ENCODE measurements around the gene IGFBP6.

Gene IGFBP6

DNA sequence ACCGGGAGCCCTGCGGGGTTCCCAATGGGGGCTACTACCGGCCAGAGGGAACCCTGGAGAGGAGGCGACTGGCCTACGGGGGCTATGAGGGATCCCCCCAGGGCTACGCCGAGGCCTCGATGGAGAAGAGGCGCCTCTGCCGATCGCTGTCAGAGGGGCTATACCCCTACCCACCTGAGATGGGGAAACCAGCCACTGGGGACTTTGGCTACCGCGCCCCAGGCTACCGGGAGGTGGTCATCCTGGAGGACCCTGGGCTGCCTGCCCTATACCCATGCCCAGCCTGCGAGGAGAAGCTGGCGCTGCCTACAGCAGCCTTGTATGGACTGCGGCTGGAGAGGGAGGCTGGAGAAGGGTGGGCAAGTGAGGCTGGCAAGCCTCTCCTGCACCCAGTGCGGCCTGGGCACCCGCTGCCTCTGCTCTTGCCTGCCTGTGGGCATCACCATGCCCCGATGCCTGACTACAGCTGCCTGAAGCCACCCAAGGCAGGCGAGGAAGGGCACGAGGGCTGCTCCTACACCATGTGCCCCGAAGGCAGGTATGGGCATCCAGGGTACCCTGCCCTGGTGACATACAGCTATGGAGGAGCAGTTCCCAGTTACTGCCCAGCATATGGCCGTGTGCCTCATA lies 37.9 kb upstream of the IGFBP6 start:
- no peak for DNase-seq (ENCODE audit: low read depth in 2 of 2)

DNA sequence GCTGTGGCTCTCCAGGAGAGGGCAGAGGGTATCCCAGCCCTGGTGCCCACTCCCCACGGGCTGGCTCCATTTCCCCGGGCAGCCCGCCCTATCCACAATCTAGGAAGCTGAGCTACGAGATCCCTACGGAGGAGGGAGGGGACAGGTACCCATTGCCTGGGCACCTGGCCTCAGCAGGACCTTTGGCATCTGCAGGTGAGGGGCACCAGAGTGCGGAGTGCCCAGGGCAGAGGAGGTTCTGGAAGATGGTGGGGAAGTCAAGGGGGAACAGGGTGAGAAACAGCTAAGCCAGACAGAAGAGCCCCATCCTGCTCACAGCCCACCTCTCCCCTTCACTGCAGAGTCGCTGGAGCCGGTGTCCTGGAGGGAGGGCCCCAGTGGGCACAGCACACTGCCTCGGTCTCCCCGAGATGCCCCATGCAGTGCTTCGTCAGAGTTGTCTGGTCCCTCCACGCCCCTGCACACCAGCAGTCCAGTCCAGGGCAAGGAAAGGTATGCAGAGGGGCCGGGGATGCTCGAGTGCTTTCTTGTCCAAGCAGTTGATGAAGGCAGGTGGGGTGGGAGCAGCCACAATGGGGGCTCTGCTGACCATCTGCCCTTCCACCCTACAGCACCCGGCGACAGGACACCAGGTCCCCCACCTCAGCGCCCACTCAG lies 37.3 kb upstream of the IGFBP6 start:
- no peak for DNase-seq (ENCODE audit: low read depth in 2 of 2)

DNA sequence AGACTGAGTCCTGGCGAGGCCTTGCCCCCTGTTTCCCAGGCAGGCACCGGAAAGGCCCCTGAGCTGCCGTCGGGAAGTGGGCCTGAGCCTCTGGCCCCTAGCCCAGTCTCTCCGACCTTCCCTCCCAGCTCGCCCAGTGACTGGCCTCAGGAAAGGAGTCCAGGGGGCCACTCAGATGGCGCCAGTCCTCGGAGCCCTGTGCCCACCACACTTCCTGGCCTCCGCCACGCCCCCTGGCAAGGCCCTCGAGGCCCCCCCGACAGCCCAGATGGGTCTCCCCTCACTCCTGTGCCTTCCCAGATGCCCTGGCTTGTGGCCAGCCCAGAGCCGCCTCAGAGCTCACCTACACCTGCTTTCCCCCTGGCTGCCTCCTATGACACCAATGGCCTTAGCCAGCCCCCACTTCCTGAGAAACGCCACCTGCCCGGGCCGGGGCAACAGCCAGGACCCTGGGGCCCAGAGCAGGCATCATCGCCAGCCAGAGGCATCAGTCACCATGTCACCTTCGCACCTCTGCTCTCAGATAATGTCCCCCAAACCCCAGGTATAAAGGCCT lies 36.7 kb upstream of the IGFBP6 start:
- no peak for DNase-seq (ENCODE audit: low read depth in 2 of 2)

DNA sequence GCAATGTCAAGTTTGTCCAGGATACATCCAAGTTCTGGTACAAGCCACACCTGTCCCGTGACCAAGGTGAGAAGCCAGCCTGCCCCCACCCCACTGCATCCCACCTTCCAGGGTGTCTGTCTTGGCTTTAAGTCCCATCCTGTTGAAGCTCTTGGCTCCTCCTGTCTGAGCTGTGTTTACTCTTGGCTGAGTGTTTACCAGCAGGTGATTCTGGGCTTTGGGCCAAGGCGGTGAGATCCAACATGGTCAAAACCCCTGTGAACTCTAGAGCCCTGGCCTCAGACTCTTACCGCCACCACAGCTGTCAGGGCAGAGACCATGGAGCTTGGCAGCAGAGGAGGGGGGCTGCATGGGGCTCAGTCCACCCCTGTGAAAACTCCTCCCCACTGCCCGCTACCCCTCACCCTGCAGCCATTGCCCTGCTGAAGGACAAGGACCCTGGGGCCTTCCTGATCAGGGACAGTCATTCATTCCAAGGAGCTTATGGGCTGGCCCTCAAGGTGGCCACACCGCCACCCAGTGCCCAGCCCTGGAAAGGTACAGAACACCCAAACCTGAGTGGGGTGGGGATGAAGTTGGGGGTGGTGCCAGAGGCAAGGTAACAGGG lies 36.0 kb upstream of the IGFBP6 start:
- DNase-seq (ENCODE audit: low read depth in 2 of 2): no peak

DNA sequence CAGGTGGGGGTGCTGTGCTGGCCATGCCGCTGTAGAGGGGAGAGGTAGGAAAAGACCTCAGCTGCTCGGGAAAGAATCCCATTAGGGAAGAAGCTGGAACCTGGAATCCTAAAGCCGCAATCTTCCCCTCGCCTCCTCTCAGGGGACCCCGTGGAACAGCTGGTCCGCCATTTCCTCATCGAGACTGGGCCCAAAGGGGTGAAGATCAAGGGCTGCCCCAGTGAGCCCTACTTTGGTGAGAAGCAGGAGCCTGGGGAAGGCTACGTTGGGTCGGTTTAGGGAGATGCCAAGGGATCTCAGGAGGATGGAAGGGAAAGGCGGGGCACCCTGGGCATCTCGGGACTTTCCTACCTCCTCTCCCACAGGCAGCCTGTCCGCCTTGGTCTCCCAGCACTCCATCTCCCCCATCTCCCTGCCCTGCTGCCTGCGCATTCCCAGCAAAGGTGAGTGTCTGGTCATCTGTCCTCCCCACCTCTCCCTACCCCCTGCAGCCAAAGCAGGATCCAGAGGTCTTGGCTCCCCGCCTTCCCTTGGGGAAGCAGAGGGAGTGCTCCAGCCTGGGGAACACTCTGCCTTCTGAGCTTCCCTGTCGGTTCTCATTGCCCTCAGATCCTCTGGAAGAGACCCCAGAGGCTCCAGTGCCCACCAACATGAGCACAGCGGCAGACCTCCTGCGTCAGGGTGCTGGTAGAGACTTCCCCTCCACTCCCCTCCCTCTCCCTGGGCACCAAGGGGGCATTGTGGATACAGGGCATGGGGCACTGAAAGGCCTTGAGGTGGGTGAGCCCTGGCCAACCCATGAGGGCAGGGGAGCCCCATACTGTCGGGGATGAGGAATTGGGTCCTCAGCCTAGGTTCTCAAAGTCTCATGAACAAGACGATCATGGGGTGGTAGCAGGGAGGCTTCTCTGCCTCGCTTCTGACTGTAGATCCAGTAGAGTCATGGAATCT lies 35.2 kb upstream of the IGFBP6 start:
- no peak for DNase-seq (ENCODE audit: low read depth in 2 of 2)

DNA sequence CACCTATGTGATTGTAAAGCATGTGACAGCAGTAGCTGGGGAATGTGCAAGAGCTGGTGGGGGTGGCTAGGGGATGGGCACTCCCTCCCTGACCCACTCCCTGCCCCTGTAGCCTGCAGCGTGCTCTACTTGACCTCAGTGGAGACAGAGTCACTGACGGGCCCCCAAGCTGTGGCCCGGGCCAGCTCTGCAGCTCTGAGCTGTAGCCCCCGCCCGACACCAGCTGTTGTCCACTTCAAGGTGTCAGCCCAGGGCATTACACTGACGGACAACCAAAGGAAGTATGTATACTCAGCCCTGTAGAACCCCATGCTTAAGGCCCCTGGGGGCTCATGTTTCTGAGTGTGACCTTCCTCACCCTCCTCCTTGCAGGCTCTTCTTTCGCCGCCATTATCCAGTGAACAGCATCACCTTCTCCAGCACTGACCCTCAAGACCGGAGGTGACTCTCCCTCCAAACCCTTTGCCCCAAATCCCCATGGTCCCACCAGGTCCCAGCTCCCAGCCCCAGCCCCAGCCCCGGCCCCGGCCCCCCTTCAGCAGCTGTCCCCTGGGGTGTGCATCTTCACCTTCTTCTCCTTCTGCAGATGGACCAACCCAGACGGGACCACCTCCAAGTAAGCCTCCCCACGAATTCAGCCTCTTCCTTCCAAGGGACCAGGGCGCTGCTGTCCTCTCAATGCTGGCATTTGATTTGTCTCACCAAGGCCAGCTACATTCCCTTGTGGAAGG lies 34.3 kb upstream of the IGFBP6 start:
- DNase-seq (ENCODE audit: low read depth in 2 of 2): no peak

DNA sequence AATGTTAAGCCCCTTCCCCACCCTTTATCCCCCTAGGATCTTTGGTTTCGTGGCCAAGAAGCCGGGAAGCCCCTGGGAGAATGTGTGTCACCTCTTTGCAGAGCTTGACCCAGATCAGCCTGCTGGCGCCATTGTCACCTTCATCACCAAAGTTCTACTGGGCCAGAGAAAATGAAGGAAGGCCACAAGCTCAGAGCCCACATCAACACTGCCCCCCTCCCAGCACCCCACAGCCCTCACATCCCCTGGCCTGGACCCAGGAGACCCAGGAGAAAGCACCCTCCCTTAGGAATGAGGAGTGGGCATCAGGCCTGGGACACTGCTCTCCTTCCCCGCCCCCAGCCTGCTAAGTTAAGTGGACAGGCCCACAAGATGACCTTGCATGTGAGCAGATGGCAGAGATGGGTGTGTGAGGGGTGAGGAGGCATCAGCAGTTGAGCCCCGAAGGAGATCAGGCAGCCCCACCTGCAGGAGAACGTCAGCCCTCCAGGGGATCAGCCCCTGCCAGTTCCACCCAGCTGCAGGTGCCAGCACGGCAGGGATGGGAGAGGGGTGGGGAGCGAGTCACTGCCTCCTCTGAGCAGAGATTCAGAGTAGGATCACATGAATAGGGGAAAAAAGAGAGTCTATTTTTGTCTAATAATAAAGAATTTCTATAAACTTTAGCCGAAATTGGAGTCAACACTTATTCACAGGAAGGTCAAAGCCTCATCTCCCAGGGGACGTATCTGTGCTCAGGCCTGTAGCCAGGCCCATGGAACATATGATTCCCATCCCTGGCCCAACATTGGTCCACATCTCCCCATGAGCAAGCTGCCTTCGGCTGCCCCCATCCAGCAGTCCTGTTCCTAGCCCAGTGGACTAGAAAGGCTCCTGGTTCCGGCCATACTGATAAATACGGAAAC lies 33.5 kb upstream of the IGFBP6 start:
- no peak for DNase-seq (ENCODE audit: low read depth in 2 of 2)

DNA sequence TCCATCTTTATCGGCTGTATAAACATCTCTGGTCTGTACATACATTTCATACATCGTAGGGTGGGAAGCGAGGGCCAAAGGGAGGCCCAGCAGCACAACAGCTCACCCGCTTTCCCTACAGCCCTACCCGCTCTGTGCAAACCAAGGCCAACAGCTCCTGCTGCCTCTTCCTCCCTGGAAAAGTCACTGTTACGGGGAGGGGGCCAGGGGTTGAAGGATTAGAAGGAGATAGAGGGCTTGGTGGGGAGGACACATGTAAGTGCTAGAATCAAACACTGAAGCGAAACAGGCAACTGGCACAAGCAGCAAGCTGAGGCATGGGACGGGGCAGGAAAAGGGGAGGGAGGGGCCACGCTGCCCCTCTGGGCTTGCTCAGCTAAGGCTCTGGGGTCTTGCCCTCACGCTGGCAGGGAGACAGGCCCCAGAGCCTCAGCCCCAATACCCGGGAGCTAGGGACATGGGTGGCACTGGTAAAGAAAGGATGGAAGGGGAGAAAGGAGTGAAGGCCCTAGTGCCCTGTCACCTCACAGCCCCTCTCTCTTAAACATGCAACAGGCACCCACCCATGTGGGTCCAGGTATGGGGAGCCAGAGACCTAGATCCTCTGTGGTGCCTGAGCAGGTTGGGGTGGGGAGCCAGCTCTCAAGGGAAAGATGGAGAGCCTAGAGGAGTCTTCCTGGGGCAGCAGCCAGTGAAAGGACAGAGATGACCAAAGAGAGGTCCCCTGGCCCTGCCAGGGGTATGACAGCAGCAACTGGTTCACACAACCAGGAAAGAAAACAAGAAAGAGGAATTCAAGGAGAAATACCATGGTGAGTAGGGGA lies 32.6 kb upstream of the IGFBP6 start:
- DNase-seq (ENCODE audit: low read depth in 2 of 2): no peak

DNA sequence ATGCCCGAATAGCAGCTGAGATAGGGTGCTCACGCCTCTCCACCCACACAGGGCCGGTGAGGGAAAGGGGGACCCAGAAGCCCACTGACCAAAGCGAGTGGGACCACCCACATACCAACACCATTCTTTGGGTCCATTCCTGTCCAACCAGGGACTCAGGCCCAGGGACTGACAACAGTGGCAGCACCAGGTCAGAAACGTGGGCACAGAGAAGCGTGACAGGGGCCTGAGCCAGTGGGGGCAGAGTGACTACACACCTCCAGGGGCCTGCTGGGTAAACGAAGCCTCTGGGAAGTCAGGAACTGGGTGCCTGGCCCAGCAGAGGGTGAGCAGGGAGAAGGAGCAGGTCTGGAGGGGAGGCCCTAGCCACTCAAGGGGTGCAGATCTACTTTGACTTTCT lies 32.0 kb upstream of the IGFBP6 start:
- DNase-seq (ENCODE audit: low read depth in 2 of 2): no peak

DNA sequence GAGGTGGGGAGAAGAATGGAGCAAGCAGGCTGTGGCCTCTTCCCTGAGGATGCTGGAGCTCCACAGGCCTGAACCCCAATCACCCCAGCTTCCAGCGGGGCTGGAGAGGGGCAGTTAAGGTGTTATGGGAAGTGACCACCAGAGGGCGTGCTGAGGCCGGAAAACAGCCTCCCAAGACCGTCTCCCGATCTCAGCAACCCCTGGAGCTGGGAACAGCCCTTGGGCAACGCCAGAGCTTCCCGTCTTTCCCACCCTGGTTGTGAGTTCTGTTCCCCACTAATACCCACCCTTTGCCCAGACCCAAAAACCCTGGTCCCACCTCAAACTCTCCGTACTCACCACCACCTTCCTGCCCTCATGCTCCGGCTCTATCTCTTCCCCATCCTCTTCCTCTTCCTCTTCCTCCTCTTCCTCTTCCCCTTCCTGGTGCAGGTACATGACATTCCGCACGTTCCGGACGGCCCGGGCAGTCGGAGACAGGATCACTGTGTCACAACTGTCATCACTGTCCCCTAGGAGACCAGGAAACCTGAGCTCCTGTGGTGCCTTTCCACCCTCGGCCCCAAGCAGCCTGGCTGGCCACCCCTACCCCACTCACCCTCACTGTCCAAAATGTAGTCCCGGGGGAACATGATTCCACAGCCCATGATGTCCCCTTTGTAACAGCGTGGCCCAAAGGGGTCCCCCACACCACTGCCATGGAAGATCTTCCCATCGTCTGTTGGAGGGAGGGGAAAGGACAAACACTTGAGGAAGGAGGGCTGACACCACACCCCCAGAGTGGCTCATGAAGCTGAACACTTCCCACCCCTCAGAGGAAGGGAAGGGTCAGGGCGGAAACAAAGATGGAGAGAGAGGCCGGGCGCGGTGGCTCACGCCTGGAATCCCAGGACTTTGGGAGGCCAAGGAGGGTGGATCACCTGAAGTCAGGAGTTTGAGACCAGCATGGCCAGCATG lies 31.2 kb upstream of the IGFBP6 start:
- peak in 1 of 2 experiments; percentile 70 for DNase-seq (ENCODE audit: low read depth in 2 of 2)

DNA sequence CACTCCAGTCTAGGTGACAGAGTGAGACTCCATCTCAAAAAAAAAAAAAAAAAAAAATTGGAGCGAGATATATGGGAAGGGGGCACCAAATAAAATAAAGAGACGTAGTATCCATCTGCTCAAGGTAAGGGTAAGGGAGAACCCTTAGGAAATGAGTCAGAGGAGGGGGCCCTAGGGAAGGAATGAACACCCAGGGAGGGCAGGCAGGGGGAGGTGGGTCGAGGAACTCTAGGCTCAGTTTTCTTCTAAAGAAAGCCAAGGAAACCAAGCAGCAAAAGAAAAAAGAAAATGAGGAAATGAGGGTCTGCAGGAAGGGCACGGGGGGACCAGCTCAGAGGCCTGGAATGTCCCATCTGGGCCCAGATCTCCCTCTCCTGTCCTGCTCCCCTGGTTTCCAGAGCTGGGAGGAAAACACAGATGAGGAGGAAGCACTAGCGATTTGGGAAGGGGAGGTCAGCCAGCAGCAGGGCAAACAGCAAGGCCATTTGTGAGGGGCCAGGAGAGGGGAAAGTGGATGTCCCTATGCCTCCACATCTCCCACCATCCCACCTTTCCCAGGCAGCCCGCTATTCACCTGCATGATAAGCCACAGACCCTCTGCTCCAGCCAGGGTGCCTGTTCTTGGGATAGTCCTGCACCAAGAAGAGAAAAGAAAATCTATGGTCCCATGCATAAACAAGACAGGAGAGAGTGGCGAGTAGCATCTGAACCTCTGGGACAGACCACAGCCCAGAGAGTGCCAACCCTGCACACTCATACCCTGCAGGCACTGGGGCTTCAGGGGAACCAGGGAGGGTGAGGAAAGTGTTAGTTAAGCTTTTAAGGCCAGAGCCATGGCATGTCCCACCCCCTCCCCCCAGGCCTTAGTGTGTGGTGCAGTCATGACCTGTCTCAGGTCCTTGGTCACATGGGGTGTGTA lies 30.1 kb upstream of the IGFBP6 start:
- no peak for DNase-seq (ENCODE audit: low read depth in 2 of 2)

DNA sequence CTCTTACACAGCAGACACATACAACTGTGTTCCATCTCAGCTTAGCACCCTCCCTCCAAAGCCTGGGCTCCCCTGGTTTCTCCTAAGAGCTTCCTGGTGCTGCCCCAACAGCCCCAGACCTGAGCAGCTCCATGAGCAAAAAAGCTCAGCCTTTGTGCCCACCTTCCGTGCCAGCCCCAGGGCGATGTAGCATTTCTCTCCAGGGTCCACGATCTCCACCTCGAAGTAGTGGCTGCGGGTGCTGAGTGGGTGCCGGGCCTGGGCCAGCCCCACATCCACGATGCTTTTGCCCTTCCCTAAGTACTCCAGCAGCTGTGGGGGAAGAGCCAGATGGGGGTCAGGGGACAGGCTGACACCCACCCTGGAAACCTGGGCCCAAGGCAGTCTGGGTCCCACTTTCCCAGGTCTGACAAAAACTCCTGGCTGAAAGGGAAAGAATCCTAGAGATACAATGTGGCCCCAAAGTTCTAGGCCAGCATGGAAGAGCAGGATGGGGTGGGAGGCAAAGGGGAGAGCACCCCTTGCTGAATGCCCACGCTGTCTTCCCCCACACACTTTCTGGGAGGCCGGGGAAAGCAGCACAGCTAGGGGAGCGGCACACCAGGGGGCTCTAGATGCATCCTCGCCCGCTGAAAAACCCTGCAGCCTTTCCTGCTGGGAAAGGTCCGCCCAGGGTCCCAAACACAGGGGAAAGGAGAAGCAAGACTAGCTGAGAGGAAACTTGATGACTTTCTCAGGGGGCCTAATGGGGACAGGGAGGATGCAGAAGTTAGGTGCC lies 29.3 kb upstream of the IGFBP6 start:
- no peak for DNase-seq (ENCODE audit: low read depth in 2 of 2)

DNA sequence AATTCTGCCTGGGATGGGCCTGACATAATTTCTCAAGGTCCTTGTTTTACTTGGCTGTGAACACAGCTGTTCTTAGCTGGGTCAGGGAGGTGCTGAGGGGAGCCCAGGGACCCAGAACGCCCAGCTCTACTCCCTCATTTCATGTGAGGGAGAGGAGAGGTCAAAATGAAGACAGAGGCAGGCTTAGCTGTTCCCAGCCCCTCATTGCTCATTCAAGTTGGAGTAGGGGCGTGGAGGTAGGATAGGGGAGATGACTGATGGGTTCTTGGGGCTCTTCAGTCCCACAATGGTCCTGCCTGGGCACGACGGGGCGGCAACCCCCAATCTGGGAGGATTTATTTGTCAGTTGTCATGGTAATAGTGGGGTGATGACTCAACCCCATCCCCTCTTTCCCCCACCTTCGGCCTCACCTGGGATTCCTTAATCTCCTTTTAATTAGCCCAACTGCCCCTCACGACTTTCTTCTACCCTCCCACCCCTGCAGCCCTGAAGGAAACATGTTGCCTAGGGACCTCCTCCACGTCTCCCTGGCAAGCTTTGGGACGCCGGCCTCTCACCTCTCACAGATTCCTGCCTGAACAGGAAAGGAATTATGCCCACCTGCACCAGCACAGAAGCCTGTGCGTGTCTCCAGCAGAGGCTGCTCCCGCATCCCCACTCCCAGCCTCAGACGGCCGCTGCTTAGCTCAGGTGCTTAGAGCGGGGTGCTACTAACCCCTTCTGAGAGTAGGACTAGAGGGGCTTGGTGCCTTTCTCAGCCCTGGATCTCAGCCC lies 28.5 kb upstream of the IGFBP6 start:
- DNase-seq (ENCODE audit: low read depth in 2 of 2): no peak

DNA sequence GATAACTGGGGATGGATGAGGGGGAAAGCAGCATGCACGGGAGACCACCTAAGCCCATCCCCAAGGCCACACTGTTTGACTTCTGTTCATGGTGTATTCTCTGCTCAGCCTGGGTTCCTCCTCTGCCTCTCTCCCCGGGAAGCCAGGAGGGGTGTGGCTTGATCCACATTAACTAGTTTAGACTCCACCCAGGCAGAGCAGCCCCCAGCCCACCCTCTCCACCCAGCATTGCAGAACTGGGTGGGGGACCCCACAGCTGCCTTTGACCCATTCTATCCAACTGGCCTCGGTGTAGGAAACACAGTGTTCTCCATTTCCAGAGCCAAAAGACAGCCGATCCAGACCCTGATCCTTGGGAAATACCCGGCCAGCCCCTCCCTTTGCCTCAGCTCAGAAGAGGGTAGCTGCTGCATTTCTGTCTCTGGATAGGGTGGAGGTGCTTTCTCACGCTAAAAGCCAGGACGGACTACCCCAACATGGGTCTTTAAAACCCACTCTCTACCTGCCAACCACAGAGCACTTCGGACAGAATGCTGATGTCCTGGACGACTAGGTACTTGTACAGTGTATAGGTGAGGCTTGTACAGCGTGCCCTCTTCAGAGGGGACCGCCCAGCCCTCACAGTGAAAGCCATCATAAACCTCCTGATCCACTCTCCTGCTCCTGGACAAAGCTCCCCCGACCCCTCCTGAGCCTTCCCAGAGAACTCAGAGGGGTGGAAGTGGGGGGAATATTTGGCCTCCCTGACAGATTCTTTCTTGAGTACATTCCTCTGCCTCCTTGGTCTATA lies 27.7 kb upstream of the IGFBP6 start:
- DNase-seq (ENCODE audit: low read depth in 2 of 2): no peak

Data from stimulated activated CD4-positive, alpha-beta T cell treated with anti-CD3 and anti-CD28 coated beads, Interleukin-12 subunit alpha, Interleukin-12 subunit beta, amount 100 ng/mL, for 24 hours (primary cell).